Activated CD4-positive, alpha-beta T cell treated with anti-CD3 and anti-CD28 coated beads for 36 hours (primary cell): ENCODE measurements around the gene SLC45A2. TPM values are rescaled to one million over a fixed set of nuclear protein-coding genes. Genes with fewer than 3 reads are reported as not detected.
"Not testable (repeated sequence)": the region's sequence is repeated elsewhere in the genome, so short reads cannot be mapped to it uniquely, and the experiment has no call there.

Source experiments
- ATAC-seq: fragments of 200-7000 bp; cut with Tn5 transposase; one replicate; pipeline ENCODE4 v1.10.0; 2021; ENCODE audit warnings: mild to moderate bottlenecking, moderate library complexity
- CTCF ChIA-PET: fragments of 350-600 bp; sonication (Branson Sonifier 250); formaldehyde crosslinking; loops from one replicate; lab custom pipeline; 2021; ENCODE audit warnings: antibody characterized with exemption; lab: Charles Lee
- POLR2A ChIA-PET: fragments of 350-600 bp; sonication (Branson Sonifier 250); formaldehyde crosslinking; loops from one replicate; lab custom pipeline; 2021; ENCODE audit warnings: antibody characterized with exemption, inconsistent platforms; lab: Charles Lee
- DNase-seq: peaks from one replicate; pipeline ENCODE4 v3.0.0-alpha.2; 2020
- H3K27ac Mint-ChIP-seq: one replicate; pipeline ENCODE4 v1.8.0; 2021; ENCODE audit warnings: mixed read lengths
- H3K27me3 Mint-ChIP-seq: one replicate; pipeline ENCODE4 v1.8.0; 2021; ENCODE audit warnings: mixed read lengths
- H3K36me3 Mint-ChIP-seq: one replicate; pipeline ENCODE4 v1.8.0; 2021; ENCODE audit warnings: low read depth, mixed read lengths
- H3K4me1 Mint-ChIP-seq: one replicate; pipeline ENCODE4 v1.8.0; 2021; ENCODE audit warnings: mixed read lengths
- H3K4me3 Mint-ChIP-seq: one replicate; pipeline ENCODE4 v1.8.0; 2021; ENCODE audit warnings: mild to moderate bottlenecking, moderate library complexity, mixed read lengths
- H3K9me3 Mint-ChIP-seq: one replicate; pipeline ENCODE4 v1.8.0; 2021; ENCODE audit warnings: low read depth, mixed read lengths
- intact Hi-C, 2 experiments: fragments of 100-400 bp; cut with DNase I in 1 of 2; cut with micrococcal nuclease in 1 of 2; formaldehyde crosslinking; loops; one replicate each; pipeline versions ENCODE4 v1.14.2 to v1.15.1; 2022 to 2024; cut with DNase I, micrococcal nuclease
- total RNA-seq, 2 experiments: library from RNA; stranded (reverse); gene quantifications; one replicate each; pipeline ENCODE4 v1.2.3, GENCODE V29; 2021

Gene SLC45A2
- total RNA-seq, 2 experiments from 2014 or later = not detected

DNA sequence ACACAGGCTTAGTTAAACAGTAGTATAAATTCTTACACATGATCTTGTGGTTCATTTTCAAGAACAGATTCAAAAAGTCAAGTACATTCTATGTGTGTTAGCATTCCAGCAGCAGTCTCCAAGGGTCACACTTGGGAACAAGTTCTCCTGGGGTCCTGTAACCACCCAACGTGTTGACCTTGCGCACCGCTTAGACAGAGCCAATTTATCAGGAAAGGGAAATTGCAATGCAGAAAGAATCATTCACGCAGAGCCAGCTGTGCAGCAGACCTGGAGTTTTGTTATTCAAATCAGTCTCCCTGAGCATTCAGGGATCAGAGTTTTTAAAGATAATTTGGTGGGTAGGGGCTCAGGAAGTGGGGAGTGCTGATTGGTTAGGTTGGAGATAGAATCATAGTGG lies 56.8 kb downstream of the SLC45A2 start:
- Mint-ChIP-seq H3K9me3 (no peaks in the 10 kb centered on the region), H3K36me3 (no peaks in the 10 kb centered on the region), H3K4me1 (no peaks in the 10 kb centered on the region), H3K27ac (no peak overlapping the region), H3K27me3 (peaks cover 3% of the 10 kb centered on the region), H3K4me3 (no peak overlapping the region)
- ChIA-PET CTCF (no interaction called here), POLR2A (no interaction called here)
- DNase-seq (no peak), ATAC-seq (no peak)
- intact Hi-C loops = no loop called here

DNA sequence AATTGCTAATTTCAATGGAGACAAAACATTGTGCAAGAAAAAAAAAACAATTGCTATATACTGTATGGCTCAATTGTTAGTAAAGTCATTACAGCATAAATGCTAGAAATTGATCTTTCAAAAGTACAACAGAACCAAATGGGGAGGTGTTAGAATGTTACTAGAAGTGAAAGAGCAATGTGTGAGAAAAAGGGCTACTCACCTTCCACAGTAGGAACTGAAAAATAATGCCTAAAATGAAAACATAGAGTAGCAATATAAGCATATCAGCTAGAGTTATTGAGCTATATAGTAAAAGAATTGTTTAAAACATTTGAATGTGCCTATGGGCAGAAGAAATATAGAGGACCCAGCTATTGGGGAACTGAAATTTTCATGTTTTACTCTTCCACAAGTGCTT lies 59.2 kb downstream of the SLC45A2 start:
- no peak overlapping the region for H3K4me3 Mint-ChIP-seq
- POLR2A ChIA-PET = no interaction called here

DNA sequence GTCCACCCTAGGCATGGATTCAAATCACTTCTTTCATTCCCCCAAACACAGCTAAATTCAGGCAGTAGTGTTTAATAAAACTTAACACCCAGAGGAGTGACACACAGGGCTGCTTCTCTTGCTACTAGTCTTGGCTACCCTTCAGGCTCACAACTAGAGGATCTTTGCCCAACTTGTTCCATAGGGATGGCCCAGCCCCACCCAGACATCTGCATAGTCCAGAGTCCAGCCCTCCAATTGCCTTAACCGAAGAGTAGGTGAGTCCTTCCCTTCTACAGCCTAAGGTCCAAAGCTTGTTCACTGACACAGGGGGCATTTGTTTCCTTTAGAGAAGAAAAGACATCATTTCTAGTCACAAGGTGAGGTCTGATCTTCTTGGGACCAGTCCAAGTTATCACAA lies 63.5 kb downstream of the SLC45A2 start:
- DNase-seq (no peak), ATAC-seq (no peak)
- Mint-ChIP-seq H3K9me3 (peaks cover 13% of the 10 kb centered on the region), H3K36me3 (no peaks in the 10 kb centered on the region), H3K27ac (no peak overlapping the region), H3K4me1 (no peaks in the 10 kb centered on the region), H3K27me3 (peaks cover 16% of the 10 kb centered on the region), H3K4me3 (no peak overlapping the region)
- intact Hi-C loops = no loop called here
- ChIA-PET CTCF (interaction anchor here (0.9 to 1.1 kb wide), 3 partner anchors 10 to 14 kb away, joined by 3 read pairs; no protein-coding TSS in a partner anchor), POLR2A (no interaction called here)

More for the DNA sequence above, 59.2 kb downstream of the SLC45A2 start:
- Mint-ChIP-seq H3K9me3 (no peaks in the 10 kb centered on the region), H3K36me3 (no peaks in the 10 kb centered on the region), H3K27me3 (peaks cover 10% of the 10 kb centered on the region), H3K4me1 (no peaks in the 10 kb centered on the region), H3K27ac (no peak overlapping the region)
- DNase-seq = no peak
- no peak for ATAC-seq
- CTCF ChIA-PET = interaction anchor here (1.3 kb wide), 1 partner anchor 10 kb away, joined by 4 read pairs; no protein-coding TSS in a partner anchor
- intact Hi-C loops = no loop called here

DNA sequence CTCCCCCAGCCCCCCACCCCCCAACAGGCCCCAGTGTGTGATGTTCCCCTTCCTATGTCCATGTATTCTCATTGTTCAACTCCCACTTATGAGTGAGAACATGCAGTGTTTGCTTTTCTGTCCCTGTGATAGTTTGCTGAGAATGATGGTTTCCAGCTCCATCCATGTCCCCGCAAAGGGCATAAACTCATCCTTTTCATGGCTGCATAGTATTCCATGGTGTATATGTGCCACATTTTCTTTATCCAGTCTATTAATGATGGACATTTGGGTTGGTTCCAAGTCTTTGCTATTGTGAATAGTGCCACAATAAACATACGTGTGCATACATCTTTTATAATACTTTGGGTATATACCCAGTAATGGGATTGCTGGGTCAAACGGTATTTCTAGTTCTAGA lies 69.6 kb downstream of the SLC45A2 start:
- CTCF ChIA-PET, H3K27me3 Mint-ChIP-seq, H3K36me3 Mint-ChIP-seq, ATAC-seq, DNase-seq, H3K4me1 Mint-ChIP-seq, POLR2A ChIA-PET, intact Hi-C loops, H3K4me3 Mint-ChIP-seq, H3K27ac Mint-ChIP-seq: not testable (repeated sequence)
- peaks cover 18% of the 10 kb centered on the region for H3K9me3 Mint-ChIP-seq

DNA sequence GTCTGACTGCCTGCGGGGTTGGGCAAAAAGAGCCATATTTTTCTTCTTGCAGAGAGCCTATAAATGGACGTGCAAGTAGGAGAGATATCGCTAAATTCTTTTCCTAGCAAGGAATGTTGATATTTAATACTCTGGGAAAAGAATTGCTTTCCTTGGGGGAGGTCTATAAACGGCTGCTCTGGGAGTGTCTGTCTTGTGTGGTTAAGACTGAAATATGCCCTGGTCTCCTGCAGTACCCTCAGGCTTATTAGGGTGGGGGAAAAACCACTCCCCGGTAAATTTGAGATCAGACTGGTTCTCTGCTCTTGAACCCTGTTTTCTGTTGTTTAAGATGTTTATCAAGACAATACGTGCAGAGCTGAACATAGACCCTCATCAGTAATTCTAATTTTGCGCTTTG lies 78.2 kb downstream of the SLC45A2 start:
- POLR2A ChIA-PET, CTCF ChIA-PET, H3K4me3 Mint-ChIP-seq, H3K4me1 Mint-ChIP-seq, ATAC-seq, intact Hi-C loops, H3K27me3 Mint-ChIP-seq, H3K36me3 Mint-ChIP-seq, DNase-seq, H3K27ac Mint-ChIP-seq: not testable (repeated sequence)
- H3K9me3 Mint-ChIP-seq = peaks cover 28% of the 10 kb centered on the region

DNA sequence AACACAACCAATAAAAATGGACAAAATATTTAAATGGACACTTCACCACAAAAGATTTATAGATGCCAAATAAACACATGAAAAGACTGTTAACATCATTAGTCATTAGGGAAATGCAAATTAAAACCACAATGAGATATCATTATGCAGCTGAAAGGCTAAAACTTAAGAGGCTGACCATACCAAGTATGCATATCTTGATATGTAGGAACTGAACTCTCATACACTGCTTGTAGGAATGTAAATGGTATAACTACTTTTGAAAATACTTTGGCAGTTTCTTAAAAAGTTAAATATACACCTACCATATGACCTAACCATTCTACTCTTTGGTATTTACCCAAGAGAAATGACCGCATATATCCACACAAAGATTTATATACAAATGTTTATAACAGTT lies 79.1 kb downstream of the SLC45A2 start:
- peaks cover 28% of the 10 kb centered on the region for H3K9me3 Mint-ChIP-seq
- peaks cover 9% of the 10 kb centered on the region for H3K27me3 Mint-ChIP-seq
- intact Hi-C loops = no loop called here
- ChIA-PET POLR2A (no interaction called here), CTCF (no interaction called here)
- peaks cover 2% of the 10 kb centered on the region for H3K36me3 Mint-ChIP-seq
- DNase-seq (no peak), ATAC-seq (no peak)
- H3K4me1 Mint-ChIP-seq = no peaks in the 10 kb centered on the region
- no peak overlapping the region for H3K27ac Mint-ChIP-seq
- no peak overlapping the region for H3K4me3 Mint-ChIP-seq

DNA sequence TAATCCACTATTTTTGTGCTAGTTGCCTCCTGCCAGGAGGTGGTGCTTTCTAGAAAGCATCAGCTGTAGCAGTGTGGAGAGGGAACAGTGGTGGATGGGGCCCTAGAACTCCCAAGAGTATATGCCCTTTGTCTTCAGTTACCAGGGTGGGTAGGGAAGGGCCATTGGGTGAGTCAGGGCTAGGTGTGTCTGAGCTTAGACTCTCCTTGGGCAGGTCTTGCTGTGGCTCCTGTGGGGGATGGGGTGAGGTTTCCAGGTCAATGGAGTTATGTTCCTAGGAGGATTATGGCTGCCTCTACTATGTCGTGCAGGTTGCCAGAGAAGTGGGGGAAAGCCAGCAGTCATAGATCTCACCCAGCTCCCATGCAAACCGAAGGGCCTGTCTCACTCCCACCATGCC lies 81.4 kb downstream of the SLC45A2 start:
- POLR2A ChIA-PET = no interaction called here
- intact Hi-C loops = no loop called here
- peaks cover 2% of the 10 kb centered on the region for H3K27me3 Mint-ChIP-seq
- H3K4me3 Mint-ChIP-seq = no peak overlapping the region
- H3K9me3 Mint-ChIP-seq = peaks cover 28% of the 10 kb centered on the region
- H3K27ac Mint-ChIP-seq = no peak overlapping the region
- ATAC-seq = no peak
- no peaks in the 10 kb centered on the region for H3K4me1 Mint-ChIP-seq
- CTCF ChIA-PET = no interaction called here
- H3K36me3 Mint-ChIP-seq = peaks cover 2% of the 10 kb centered on the region
- DNase-seq = no peak

DNA sequence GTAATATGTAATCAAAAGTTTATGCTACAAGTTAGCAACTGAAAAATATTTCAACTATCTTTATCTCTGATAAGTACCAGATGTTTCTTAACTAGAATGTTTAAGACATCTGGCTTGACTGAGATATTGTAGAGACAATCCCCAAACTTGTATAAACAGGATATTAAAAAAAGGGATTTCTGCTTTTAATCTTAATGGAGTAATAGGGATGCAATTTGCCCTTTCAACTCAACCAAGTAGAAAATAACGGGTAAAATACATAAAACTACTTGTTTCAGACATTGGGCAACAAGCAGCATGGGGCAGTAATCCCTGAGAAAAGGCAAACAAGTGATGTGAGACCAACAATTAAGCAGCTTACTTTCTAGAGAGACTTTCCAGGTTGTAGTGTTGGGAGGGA lies 83.3 kb downstream of the SLC45A2 start:
- CTCF ChIA-PET = no interaction called here
- no peaks in the 10 kb centered on the region for H3K36me3 Mint-ChIP-seq

More for the DNA sequence above, 83.3 kb downstream of the SLC45A2 start:
- Mint-ChIP-seq H3K27ac (no peak overlapping the region), H3K27me3 (peaks cover 12% of the 10 kb centered on the region), H3K9me3 (peaks cover 13% of the 10 kb centered on the region), H3K4me1 (no peaks in the 10 kb centered on the region), H3K4me3 (no peak overlapping the region)
- no peak for ATAC-seq
- DNase-seq = no peak
- intact Hi-C loops = no loop called here
- POLR2A ChIA-PET = no interaction called here

Other genes with a start within 250 kb of the SLC45A2 start
- gene ADAMTS12, start 92.7 kb downstream of the SLC45A2 start, total RNA-seq = not detected
- not detected for gene RXFP3, start 48.3 kb downstream of the SLC45A2 start, total RNA-seq
- gene AMACR, start 23.4 kb upstream of the SLC45A2 start, total RNA-seq = 1 to 10 TPM; 3.3 to 6.0 TPM
- gene C1QTNF3, start 58.5 kb upstream of the SLC45A2 start, total RNA-seq = 1 to 10 TPM; 1.5 to 2.4 TPM